Osteoblast (primary cell): ENCODE data around the gene MYORG. TPM values are rescaled to one million over a fixed set of nuclear protein-coding genes. Genes with fewer than 3 reads are reported as not detected.

Experiments
- DNase-seq: peaks from one replicate; pipeline ENCODE4 v3.0.0; 2011; ENCODE audit warnings: low spot score, mixed read lengths; ENCODE audit not compliant: insufficient read length; ENCODE audit errors: missing footprints
- H2AFZ ChIP-seq: 2 replicates; pipeline ENCODE4 v1.6.0; 2011; ENCODE audit warnings: mild to moderate bottlenecking, low read length
- H3K27ac ChIP-seq: 2 replicates; pipeline ENCODE4 v1.5.1; 2011; ENCODE audit warnings: mild to moderate bottlenecking, low read depth, low read length, moderate library complexity
- H3K27me3 ChIP-seq: 2 replicates; pipeline ENCODE4 v1.6.0; 2012; ENCODE audit warnings: mild to moderate bottlenecking, control low read depth, inconsistent platforms, low read length, moderate library complexity; ENCODE audit not compliant: insufficient read depth
- H3K36me3 ChIP-seq: 2 replicates; pipeline ENCODE4 v1.5.1; 2011; ENCODE audit warnings: mild to moderate bottlenecking, low read length, control low read depth, moderate library complexity; ENCODE audit not compliant: insufficient read depth
- H3K4me1 ChIP-seq: 2 replicates; pipeline ENCODE4 v1.5.1; 2011; ENCODE audit warnings: mild to moderate bottlenecking, low read length, control low read depth, moderate library complexity; ENCODE audit not compliant: insufficient read depth
- H3K4me2 ChIP-seq: 2 replicates; pipeline ENCODE4 v1.6.0; 2011; ENCODE audit warnings: mild to moderate bottlenecking, low read length; ENCODE audit not compliant: insufficient read depth
- H3K4me3 ChIP-seq: fragments of 200-600 bp; sonication (generic); 3 replicates; pipeline ENCODE4 v1.5.1; 2012; ENCODE audit warnings: mild to moderate bottlenecking, low read length, inconsistent platforms; ENCODE audit not compliant: insufficient read depth
- H3K79me2 ChIP-seq: 2 replicates; pipeline ENCODE4 v1.6.0; 2012; ENCODE audit warnings: mild to moderate bottlenecking, low read length, control low read depth, inconsistent platforms; ENCODE audit not compliant: insufficient read depth
- H3K9me3 ChIP-seq: 2 replicates; pipeline ENCODE4 v1.5.1; 2011; ENCODE audit warnings: low read depth, low read length, control low read depth
- H4K20me1 ChIP-seq: 2 replicates; pipeline ENCODE4 v1.6.0; 2012; ENCODE audit warnings: mild to moderate bottlenecking, low read length, control low read depth; ENCODE audit not compliant: insufficient read depth
- total RNA-seq: library from RNA; depleted of rRNA; stranded (reverse); fragments of >200 nt; gene quantifications from 2 replicates; pipeline ENCODE4 v1.2.3, GENCODE V29; 2012
- TF ChIP-seq, protein P1 (sequence below): IDR thresholded peaks from 2 replicates; pipeline ENCODE4 v1.5.1; 2011; ENCODE audit warnings: mild to moderate bottlenecking, low read depth, low read length, moderate library complexity; ENCODE audit errors: extremely low read depth

MYORG gene
- total RNA-seq, 1 donor, result 0.36 TPM

DNA sequence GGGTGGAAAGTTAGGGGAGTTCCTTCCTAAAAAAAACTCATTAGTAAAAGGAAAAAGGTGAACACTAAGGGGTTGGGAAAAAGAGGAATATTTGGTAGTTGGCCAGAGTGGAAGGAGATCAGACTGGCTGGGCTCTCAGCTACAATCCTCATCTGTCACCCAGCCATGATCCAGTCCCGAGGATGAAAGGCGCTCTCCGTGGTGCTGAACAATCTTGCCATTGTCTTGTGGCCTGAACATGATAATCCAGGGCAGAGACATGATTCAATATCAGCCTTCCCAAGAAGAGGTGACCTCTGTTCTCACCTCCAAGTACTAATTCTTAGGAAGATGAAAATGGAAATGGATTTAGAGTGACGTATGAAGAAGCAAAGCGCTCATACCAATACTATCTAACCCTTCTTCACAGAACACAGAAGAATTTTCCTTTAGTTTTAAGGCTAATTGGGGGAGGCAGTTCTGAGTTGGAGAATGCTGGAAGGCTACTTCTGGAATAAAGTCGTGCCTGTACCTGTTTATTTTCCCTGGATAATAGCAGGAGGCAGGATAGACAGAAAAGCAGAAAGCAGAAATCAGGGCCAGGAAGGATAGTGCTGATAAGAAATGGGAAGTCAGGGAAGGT is 36.6 kb upstream of the MYORG start:
- TF ChIP-seq, protein P1, sequence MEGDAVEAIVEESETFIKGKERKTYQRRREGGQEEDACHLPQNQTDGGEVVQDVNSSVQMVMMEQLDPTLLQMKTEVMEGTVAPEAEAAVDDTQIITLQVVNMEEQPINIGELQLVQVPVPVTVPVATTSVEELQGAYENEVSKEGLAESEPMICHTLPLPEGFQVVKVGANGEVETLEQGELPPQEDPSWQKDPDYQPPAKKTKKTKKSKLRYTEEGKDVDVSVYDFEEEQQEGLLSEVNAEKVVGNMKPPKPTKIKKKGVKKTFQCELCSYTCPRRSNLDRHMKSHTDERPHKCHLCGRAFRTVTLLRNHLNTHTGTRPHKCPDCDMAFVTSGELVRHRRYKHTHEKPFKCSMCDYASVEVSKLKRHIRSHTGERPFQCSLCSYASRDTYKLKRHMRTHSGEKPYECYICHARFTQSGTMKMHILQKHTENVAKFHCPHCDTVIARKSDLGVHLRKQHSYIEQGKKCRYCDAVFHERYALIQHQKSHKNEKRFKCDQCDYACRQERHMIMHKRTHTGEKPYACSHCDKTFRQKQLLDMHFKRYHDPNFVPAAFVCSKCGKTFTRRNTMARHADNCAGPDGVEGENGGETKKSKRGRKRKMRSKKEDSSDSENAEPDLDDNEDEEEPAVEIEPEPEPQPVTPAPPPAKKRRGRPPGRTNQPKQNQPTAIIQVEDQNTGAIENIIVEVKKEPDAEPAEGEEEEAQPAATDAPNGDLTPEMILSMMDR, result no peak
- DNase-seq, result no peak
- Histone ChIP-seq H3K4me2 (no peak overlapping the region), H3K27me3 (no peaks in the 10 kb centered on the region), H3K27ac (no peak overlapping the region), H4K20me1 (peaks cover 66% of the 10 kb centered on the region), H2AFZ (no peak overlapping the region), H3K4me1 (no peaks in the 10 kb centered on the region), H3K9me3 (no peaks in the 10 kb centered on the region), H3K79me2 (no peaks in the 10 kb centered on the region), H3K36me3 (no peaks in the 10 kb centered on the region), H3K4me3 (no peak overlapping the region)

- H3K36me3 ChIP-seq, result no peaks in the 10 kb centered on the region
- TF ChIP-seq, protein P1, result no peak
- no peak for DNase-seq
Measured at GRCh38 chr9:34412336-34412735, 35.6 kb upstream of the MYORG start.

GRCh38 chr9:34409154-34409553 is 32.5 kb upstream of the MYORG start:
- no peaks in the 10 kb centered on the region for H3K79me2 ChIP-seq

More at GRCh38 chr9:34412336-34412735, 35.6 kb upstream of the MYORG start:
- Histone ChIP-seq H3K4me3 (no peak overlapping the region), H3K4me1 (no peaks in the 10 kb centered on the region), H3K9me3 (no peaks in the 10 kb centered on the region), H3K4me2 (no peak overlapping the region), H3K27ac (no peak overlapping the region), H2AFZ (no peak overlapping the region), H3K79me2 (no peaks in the 10 kb centered on the region), H3K27me3 (no peaks in the 10 kb centered on the region), H4K20me1 (peaks cover 67% of the 10 kb centered on the region)

GRCh38 chr9:34408173-34408572 is 31.5 kb upstream of the MYORG start:
- TF ChIP-seq, protein P1, result no peak
- H3K4me1 ChIP-seq, result peaks cover 11% of the 10 kb centered on the region
- peaks cover 5% of the 10 kb centered on the region for H3K36me3 ChIP-seq
- H3K4me2 ChIP-seq, result no peak overlapping the region
- no peaks in the 10 kb centered on the region for H3K27me3 ChIP-seq
- H3K4me3 ChIP-seq, result no peak overlapping the region
- H4K20me1 ChIP-seq, result peaks cover 61% of the 10 kb centered on the region
- no peaks in the 10 kb centered on the region for H3K79me2 ChIP-seq
- H3K9me3 ChIP-seq, result no peaks in the 10 kb centered on the region
- no peak overlapping the region for H2AFZ ChIP-seq
- no peak overlapping the region for H3K27ac ChIP-seq
- no peak for DNase-seq

More at GRCh38 chr9:34409154-34409553, 32.5 kb upstream of the MYORG start:
- H3K27me3 ChIP-seq, result no peaks in the 10 kb centered on the region
- H3K36me3 ChIP-seq, result peaks cover 5% of the 10 kb centered on the region
- no peak overlapping the region for H3K4me2 ChIP-seq
- H3K27ac ChIP-seq, result no peak overlapping the region
- H3K4me1 ChIP-seq, result peaks cover 8% of the 10 kb centered on the region
- peaks cover 65% of the 10 kb centered on the region for H4K20me1 ChIP-seq
- H3K4me3 ChIP-seq, result no peak overlapping the region
- no peak for DNase-seq
- H2AFZ ChIP-seq, result no peak overlapping the region
- no peaks in the 10 kb centered on the region for H3K9me3 ChIP-seq
- TF ChIP-seq, protein P1, result no peak
